GM19372 (cell line): ENCODE data around the gene DDX6.
A peak's percentile ranks its signal among the peaks of the same experiment; 100 is the strongest.
"Not testable (repeated sequence)": the region's sequence is repeated elsewhere in the genome, so short reads cannot be mapped to it uniquely, and the experiment has no call there.

Source experiments
- ATAC-seq: cut with Tn5 transposase; IDR thresholded peaks from one replicate; pipeline ENCODE4 v1.9.1; 2021; ENCODE audit warnings: mild to moderate bottlenecking, low read depth, moderate library complexity; ENCODE audit not compliant: unreplicated experiment

DDX6 gene

DNA sequence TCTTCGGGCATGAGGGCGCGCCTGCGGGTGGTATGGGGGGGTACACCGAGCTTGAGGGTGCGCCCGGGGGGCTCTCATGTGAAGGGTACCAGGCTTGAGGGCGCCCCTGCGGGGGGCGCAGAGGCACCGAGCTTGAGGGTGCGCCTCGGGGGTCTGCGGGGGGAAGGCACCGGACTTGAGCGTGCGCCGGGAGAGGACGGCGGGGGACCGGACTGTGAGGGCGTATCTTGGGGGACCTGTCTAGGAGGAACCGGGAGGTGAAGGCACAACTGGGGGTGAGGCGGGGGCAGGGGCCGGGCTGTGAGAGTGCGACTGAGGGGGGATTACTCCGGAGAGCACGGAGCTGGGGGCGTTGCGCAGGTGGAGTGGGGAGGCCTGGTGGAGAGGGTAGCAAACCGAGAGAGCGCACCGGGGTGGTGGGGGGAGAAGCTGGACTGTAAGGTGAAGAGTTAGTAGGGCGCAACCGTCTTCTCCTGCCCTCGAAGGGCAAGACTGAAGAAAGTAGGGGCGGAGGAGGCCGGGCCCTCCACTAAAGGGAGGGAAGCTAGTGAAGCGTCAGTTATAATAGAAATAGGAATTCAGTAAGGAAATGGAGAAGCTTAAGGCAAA, 1.1 kb upstream of the DDX6 start:
- peak; percentile 2 for ATAC-seq

DNA sequence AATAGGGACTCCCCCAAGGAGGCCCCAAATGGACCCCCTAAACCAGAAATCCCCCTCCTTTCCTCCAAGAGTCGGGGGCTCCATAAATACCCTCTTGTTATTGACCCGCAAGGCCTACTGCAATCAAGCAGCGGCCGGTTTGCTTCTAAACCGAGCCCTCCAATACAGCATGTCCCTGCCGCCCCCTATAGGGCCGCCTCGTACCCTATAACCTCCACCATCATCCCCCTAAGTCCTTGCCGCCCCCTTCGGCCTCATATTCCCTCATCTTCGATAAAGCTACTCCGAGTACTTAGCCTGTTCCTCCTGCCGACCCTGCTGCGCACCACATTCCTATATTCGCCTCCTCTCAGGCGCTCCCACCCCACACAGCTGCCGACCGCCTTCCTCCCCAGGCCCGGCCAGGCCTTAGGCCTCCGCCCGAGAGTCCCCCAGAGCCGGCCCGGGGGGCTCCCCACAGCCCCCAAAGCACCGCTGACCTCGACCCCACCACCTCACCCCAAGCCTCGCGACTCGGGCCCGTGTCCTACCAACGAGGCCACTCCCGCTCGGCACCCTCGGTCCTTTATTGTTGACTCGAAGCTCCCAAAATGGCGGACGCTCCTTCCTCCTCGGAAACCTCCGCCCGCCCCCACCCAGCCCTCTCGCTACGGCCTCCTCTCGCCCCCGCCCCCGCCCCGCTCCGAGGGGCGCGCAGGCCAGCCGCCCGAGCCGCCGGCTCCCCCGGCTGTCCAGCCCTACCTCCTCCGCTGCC, 430 bp downstream of the DDX6 start:
- ATAC-seq = no peak

DNA sequence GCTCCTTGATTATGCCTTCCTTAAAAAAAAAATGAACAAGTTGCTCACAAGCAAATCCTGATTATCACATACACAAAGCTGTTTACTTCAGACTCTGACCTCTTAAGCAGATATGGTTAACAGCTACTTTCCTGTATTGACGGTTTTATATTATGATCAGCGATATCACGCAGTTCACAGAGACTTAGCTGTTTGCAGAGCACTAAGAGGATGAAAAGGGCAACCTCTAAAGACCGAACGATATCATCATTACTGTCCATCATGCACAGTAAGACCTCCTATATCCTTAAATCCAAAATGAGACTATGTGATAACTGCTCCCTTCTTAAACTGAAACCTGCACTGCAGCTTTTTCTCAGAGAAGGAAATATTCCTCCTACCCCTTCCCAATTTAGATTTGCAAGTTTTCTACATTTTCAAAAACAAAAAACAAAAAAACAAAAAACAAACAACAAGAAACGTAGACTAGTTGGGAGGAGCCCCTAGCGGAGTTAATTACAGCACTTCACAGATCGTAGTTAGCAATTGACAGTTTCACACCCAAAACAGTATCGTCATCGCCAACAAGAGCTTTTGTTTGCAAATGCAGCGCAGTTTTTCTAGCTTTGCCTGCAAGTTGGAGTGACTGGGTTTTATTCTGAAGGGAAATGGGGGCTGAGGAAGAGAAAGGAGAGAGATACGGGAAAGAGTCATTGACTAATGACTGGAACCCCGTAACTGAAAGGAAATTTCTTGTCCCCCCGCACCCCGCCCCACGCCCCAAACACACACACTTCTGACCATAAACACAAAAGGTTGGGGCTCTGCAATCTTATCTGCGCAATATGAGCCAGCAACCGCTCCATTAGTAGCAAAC, 1.2 kb downstream of the DDX6 start:
- no peak for ATAC-seq

DNA sequence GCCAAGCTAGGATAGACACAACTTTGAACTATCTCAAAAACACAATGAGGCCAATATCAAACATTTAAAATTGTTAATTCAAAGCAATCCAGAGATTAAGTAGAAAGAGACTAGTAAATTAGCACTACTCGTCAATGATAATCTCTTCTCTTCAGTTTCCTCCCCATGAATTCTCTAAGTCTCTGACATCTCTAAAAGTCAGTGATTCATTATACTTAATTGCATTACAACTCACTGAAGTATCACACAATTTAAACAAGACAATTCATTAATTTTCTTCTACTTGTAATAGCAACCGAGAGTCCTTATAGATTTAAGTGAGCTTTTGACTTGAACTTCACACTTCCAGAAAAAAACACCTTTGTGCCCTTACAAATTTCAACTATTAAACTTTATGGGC, 4.3 kb downstream of the DDX6 start:
- ATAC-seq = no peak

DNA sequence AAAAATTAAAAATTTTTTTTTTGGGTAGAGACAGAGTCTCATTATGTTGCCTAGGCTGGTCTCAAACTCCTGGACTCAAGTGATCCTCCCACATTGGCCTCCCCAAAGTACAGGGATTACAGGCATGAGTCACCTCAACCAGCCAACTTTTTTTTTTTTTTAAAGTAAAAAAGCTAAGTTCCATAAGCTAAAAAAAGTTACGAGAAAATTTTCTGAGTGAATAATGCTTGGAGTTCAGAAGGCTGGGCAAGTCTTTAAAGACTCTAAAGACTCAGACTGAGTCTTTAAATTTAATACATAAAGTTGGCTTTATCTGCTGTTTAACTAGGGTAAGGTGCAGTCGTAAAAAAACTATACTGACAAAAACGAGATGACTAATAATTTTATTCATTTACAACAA, 5.6 kb downstream of the DDX6 start:
- ATAC-seq = no peak

DNA sequence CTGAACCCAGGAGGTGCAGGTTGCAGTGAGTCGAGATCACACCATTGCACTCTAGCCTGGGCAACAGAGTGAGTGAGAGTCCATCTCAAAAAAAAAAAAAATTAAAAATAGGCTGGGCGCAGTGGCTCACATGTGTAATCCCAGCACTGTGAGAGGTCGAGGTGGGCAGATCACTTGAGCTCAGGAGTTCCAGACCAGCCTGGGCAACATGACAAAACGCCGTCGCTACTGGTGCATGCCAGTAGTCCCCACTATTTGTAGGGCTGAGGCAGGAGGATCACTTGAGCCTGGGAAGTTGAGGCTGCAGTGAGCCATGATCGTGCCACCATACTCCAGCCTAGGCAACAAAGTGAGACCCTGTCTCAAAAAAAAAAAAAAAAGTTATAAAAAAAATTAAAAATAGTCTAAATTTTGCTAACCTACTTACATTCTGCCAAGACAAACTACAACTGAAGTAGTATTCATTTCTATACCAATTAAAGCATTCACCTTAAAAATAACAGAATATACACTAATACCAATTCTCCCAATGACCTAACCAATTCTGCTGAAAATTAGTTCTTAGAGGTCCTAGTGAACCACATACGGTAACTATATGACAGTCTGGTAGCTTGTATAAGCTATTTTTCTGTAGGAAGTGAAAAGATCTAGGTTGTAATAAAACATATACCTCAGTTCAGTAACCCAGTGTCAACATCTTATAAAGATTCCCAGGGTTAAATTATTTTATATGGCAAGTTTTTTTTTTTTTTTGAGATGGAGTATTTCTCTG, 7.1 kb downstream of the DDX6 start:
- no peak for ATAC-seq

DNA sequence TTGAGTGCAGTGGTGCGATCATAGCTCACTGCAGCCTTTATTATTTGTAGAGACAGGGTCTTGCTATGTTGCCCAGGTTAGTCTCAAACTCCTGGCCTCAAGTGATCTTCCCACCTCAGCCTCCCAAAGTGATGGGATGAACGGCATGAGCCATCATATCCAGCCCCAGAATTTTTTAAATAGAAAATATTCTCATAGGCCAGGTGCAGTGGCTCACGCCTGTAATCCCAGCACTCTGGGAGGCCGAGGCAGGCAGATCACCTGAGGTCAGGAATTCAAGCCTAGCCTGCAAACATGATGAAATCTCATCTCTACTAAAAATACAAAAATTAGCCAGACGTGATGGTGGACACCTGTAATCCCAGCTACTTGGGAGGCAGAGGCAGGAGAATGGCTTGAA, 7.6 kb downstream of the DDX6 start:
- ATAC-seq = not testable (repeated sequence)

DNA sequence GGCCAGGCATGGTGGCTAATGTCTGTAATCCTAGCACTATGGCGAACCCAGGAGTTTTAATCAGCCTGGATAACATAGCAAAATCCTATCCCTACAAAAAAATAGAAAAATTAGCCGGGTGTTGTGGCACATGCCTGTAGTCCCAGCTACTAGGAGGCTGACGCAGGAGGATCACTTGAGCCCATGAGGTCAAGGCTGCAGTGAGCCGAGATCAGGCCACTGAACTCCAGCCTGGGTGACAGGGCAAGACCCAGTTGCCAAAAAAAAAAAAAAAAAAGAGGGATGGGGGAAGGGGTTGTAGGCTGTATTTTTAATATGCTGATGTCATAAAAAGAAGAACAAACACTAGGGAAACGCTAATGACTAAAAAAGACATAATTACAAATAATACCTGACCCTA, 12.1 kb downstream of the DDX6 start:
- no peak for ATAC-seq

DNA sequence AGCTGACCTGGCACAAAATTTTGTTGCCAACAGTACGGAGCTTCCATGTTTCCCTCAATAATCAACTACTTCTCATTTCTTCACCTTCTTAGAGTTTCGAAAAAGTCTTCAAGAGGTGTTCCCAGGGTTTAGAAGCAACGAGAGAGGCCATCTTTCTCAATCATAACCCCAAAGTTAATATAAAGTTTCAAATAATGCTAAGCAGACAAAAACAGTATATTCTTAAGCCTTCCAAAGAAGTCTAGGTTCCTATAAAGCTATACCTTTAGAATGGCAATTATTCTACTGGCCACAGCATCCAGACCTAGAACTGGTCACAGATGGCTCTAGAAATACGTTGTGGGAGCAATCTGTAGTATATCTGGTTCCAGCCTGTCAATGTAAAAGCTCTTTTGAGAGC, 16.9 kb downstream of the DDX6 start:
- ATAC-seq = no peak

DNA sequence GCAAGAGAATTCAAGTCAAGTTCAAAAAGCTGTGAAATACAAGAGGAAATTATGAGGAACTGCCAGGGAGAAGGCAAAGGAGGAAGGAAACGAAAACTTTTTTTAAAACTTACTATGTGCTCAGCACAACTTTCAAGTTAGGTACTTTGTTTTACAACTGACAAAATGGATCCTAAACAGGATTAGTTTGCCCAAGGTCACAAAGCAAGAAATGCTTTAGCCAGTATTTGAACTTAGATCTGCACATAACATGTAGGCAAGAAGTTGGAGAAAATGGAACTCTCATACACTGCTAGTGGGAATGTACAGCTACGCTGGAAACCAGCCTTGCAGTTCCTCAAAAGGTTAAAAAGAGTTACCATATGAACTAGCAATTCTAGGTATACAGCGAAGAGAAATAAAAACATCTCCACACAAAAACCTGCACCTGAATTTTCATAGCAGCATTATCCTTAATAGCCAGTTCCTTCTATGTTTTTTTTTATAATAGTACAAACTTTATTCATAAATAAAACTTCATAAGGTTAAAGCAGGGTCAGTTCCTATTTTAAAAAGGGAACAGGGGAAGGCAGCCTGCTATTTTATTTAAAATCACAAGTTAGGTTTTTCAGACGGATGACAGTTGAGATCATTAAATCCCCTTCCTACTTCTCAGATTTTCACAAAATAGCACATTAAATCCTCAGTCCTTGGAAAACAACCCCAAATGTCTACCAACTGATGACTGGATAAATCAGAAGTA, 19.2 kb downstream of the DDX6 start:
- ATAC-seq = no peak

DNA sequence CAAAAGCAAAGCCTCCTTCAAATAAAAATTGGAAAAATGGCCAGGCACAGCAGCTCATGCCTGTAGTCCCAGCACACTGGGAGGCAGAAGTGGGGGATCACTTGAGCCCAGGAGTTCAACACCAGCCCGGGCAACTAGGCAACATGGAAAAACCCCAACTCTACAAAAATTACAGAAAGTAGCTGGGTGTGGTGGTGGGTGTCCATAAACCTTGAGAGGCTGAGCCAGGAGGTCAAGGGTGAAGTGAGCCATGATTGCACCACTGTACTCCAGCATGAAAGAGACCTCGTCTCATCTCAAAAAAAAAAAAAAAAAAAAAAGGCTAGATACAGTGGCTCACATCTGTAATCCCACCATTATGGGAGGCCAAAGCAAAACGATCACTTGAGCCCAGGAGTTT, 22.3 kb downstream of the DDX6 start:
- no peak for ATAC-seq

DNA sequence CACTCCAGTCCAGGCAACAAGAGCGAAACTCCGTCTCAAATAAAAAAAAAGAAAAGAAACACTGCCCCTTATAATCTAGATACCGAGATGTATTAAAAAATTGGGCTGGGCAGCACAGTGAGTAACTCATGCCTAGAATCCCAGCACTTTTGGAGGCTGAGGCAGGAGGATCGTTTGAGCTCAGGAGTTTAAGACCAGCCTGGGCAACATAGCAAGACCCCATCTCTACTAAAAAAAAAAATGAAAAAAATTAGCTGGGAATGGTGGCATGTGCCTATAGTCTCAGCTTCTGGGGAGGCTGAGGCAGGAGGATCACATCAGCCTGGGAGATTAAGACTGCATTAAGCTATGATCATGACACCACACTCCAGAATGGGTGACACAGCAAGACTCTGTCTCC, 24.9 kb downstream of the DDX6 start:
- ATAC-seq = no peak

DNA sequence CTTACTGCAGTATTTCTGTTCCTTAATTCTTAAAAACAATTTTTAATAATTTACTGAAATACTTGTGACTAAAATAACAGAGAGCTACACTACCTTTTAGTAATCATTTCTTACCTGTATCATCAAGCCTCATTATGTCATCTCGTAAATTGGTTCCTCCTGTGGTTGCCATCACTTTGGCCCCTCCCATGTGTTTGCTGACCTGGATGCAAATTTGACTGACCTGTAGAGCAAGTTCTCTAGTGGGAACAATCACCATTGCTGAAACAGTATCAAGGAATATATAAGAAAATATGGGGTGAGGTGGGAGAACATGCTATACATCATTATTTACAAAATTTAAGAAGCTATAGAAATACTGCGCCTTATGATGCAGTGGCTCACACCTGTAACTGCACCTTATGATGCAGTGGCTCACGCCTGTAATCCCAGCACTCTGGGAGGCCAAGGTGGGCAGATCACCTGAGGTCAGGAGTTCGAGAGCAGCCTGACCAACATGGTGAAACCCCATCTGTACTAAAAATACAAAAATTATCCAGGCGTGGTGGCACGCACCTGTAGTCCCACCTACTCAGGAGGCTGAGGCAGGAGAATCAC, 25.8 kb downstream of the DDX6 start:
- not testable (repeated sequence) for ATAC-seq

DNA sequence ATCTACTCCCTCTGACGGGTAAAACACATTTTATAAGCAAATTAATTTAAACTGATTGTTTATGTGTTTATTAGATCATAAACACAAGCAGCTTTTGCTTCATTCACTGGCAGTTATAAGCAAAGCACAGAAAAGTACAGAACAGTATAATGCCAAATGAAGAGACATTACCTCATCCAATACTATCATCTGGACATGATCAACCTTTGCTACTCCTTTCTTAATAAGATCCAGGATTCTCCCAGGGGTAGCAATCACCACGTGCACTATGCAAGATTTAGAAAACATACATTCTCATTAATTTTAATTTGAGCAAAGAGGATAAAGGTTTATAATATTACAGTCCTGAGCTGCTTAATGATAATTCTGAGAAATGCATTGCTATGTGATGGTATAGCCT, 27.9 kb downstream of the DDX6 start:
- ATAC-seq = no peak

DNA sequence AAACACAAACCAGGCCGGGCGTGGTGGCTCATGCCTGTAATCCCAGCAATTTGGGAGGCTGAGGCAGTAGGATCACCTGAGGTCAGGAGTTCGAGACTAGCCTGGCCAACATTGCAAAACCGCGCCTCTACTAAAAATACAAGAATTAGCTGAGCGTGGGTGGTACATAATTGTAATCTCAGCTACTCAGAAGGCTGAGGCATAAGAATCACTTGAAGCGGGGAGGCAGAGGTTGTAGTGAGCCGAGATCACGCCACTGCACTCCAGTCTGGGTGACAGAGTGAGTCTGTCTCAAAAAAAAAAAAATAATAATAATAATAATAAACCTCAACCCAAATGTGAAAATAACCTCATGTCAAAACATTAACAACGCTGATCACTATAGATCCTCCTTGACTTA, 29.0 kb downstream of the DDX6 start:
- not testable (repeated sequence) for ATAC-seq

DNA sequence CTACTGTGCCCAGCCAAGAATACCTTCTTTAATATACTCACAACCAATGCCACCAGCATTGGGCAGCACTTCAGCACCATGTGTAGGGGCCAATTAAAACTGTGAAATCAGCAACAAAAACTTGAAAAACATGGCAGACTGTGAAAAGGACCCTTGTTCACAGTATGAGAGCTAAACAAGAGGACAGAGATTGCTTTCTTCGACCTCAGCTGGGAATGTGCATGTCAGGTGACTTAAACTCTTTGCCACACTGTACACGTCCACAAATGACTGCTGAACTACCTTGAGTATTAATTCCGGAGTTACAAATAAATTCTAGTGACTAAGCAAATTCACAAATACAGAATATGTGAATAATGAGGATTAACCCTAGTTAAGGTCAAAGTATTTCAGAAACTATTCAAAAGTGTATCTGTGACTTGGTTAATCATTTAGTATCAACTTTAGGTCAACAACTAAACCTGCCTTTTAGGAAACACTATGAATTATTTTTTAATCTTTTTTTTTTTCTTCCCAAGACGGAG, 33.0 kb downstream of the DDX6 start:
- no peak for ATAC-seq

DNA sequence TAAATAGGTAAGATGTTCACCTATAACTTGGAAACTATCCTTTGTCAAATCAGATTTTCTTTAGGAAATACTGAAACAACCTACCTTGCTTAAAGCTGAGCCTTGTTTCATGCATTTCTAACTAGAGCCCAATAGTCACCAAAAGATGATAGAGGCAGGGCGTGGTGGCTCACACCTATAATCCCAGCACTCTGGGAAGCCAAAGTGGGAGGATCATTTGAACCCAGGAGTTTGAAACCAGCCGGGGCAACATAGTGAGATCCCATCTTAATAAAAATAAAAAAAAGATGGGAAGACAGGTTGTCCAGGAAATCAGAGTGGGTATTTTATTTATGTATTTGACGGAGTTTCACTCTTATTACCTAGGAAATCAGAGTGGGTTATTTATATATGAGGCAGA, 38.3 kb downstream of the DDX6 start:
- ATAC-seq = no peak

DNA sequence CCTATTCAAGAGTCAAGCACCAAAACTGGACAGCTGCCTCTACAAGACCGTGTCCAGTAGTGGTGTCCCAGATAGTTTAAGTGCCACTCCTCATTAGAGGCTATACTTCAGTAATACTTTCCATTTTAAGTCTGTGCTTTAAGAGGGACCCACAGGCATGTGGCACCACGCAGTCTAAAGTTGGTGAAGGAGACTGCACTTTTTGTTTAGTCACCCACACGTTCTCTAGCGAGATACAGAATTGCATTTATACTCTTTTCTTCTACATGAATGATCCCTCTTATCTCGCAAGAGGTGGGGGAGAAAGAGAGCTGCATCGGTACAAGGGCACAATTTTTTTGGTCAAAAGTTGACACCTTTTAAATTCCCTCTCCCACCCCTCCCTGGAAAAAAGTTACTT, 41.5 kb downstream of the DDX6 start:
- no peak for ATAC-seq

DNA sequence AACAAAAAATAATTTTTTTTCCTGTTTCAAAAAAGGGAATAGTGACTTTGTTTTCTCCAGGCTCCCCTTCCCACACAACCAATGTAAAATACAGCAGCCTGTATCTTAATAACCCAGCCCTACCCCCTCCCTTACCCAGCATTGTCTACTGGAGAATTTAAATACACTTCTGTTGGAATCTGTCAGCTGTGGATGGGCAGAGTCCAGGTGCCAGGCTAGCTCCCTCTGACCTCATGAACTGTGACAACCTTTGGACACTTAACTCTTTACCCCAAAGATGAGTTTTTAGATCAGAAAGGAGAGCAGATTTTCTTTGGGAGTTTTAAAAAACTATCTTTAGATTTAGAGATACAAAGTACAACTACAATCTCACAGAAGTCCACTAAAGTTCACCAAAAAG, 42.9 kb downstream of the DDX6 start:
- no peak for ATAC-seq
